Right lobe of liver (tissue), 4 donors: ENCODE data around the gene BAMBI.

Source experiments
- POLR2A ChIP-seq: fragments of 450-650 bp; IDR thresholded peaks from one replicate; pipeline ENCODE4 v1.6.1; 2017; ENCODE audit warnings: antibody characterized with exemption, mild to moderate bottlenecking
- TF ChIP-seq, protein P1 (sequence below), 4 donors: fragments of 200-600 bp in 3 of 4; fragments of 450-650 bp in 1 of 4; IDR thresholded peaks; one replicate each; pipeline versions ENCODE4 v1.5.1 to v1.8.0; 2016 to 2022; ENCODE audit warnings: antibody characterized with exemption in 4 of 4, mild to moderate bottlenecking in 2 of 4
- donor health status: DM: no; HTN: no; CAD: no.
- donor health status: DM: no; HTN: no; CAD: no.
- donor health status: DM: no; HTN: yes; CAD: no.

DNA sequence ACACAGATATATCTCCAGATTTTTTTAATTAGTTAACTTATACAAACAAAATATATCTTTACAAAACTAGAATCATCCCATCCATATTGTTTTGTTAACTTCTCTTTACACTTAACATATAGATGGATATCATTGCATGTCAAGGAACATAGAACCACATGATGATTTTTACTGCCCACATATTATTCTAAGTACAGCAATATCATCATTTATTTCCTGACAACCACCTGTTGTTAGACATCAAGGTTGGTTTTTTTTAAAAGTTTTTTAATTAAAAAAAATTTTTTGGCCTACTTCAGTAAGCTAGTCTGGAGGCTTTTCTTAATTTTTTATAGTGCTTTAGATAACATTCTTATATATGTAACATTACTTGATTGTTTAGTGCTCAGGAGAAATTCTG is 38.9 kb upstream of the BAMBI start:
- TF ChIP-seq, protein P1, sequence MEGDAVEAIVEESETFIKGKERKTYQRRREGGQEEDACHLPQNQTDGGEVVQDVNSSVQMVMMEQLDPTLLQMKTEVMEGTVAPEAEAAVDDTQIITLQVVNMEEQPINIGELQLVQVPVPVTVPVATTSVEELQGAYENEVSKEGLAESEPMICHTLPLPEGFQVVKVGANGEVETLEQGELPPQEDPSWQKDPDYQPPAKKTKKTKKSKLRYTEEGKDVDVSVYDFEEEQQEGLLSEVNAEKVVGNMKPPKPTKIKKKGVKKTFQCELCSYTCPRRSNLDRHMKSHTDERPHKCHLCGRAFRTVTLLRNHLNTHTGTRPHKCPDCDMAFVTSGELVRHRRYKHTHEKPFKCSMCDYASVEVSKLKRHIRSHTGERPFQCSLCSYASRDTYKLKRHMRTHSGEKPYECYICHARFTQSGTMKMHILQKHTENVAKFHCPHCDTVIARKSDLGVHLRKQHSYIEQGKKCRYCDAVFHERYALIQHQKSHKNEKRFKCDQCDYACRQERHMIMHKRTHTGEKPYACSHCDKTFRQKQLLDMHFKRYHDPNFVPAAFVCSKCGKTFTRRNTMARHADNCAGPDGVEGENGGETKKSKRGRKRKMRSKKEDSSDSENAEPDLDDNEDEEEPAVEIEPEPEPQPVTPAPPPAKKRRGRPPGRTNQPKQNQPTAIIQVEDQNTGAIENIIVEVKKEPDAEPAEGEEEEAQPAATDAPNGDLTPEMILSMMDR (IDR thresholded peaks at IDR 0.05): no peak
- no peak for TF ChIP-seq POLR2A
